GM21717 (cell line): Measurements from ENCODE around the gene RNF123.

Experiments
- ATAC-seq: cut with Tn5 transposase; IDR thresholded peaks from one replicate; pipeline ENCODE4 v1.9.1; 2021; ENCODE audit warnings: mild to moderate bottlenecking, moderate library complexity; ENCODE audit not compliant: unreplicated experiment

The RNF123 gene

DNA sequence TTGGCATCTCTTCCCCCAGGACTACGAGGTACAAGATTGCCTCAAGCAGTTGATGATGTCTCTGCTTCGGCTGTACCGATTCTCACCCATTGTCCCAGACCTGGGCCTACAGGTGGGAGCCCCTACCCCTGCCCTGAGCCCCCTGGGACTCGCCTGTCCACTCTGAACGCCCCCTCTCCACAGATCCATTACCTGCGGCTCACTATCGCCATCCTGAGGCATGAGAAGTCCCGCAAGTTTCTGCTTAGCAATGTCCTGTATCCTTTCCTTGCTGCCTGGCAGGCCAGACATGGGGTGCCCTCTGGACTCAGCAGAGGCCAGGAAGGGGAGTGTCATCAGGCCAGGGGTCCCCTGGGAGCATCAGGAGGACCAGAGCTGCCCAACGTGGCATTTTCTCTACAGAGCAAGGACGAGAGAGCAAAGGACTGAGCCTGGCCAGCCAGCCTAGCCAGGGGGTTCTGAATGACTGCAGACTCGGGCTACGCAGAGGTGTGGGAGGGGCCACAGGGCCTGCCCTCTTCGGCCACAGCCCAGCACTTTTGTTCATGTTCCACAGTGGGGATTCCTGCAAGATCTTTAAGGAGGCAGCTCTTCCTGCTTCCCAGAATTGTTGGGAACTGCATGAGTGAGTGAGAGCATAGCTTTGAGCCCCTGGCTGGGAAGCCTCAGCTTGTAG is 11.2 kb downstream of the RNF123 start:
- no peak for ATAC-seq

DNA sequence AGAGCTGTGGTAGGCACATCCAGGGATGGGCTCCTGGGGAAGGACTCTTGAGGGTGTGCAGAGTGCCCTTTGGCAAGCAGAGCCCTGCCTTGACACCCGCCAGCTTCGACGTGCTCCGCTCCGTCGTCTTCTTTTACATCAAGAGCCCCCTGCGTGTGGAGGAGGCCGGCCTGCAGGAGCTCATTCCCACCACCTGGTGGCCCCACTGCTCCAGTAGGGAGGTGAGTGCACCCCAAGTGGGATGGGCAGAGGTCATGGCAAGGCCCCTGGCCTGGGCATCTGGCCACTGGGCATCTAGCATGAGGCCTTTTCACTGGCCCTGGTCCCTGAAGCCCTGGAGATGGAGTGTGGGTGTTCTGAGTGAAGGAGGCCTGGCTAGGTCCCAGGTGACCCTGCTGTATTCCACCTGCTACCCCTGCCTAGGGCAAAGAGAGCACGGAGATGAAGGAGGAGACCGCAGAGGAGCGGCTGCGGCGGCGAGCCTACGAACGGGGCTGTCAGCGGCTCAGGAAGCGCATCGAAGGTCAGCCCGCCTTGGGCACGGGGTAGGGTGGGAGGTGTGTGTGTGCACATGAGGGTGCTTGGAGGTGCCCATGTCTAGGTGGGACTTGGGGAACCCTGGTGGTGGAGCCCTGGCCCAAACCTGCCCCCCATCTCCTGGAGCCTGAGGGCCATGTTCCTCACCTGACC is 12.2 kb downstream of the RNF123 start:
- ATAC-seq: no peak

DNA sequence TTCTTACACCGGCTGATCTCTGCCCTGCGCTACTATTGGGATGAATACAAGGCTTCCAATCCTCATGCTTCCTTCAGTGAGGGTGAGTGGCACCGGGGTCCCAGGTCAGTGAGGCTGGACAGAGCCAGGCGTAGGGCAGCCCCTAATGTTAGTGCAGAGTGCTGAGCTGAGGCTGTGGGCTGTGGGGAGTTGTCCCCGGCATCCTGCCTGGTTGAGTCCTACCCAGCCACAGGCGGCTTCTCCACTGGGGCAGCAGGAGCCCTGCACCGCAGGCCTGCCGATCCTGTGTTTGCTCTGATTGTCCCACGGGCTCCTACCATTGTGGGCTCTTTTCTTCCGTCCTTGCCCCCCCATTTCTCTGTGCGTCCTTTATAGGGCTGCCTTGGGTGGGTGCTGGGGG is 13.3 kb downstream of the RNF123 start:
- ATAC-seq: no peak

DNA sequence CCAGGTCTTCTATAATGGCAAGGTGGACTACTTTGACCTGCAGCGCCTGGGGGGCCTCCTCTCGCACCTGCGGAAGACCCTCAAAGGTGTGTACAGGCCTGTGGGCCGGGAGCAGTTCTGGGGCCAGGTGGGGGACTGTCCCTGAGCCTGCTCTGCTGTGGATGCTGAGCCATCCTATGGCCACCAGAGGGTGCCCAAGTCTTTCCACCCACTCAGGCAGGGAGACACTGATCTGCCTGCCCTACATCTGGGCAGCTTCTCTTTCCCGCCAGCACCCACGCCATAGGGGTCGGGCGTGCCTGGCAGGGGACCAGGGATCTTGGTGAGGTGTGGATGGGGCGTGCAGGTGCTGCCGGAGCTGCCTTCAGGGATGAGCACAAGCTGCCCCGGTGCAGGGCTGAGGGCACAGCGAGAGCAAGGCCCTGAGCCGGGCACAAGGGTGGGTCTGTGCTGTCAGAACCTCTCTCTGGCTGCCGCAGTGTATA is 14.1 kb downstream of the RNF123 start:
- no peak for ATAC-seq

DNA sequence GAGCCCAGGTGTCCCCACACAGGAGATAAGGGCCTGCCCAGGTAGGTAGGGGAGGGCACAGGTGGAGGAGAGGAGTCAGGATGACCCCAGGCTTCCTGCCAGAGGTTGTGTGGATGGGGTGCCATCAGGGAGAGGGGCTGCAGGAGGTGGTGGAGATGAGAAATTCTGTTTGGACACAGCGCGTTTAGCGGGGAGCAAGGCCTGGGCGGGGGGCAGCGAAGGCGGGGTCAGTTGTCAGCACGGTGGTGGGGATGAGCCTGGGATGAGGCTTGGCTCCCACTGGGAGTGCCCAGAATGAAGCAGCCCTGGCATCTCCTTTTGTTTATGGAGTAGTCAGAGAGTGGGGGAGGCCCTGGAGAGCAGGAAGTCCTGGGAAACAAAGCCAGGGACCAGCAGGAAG is 14.6 kb downstream of the RNF123 start:
- ATAC-seq: no peak

DNA sequence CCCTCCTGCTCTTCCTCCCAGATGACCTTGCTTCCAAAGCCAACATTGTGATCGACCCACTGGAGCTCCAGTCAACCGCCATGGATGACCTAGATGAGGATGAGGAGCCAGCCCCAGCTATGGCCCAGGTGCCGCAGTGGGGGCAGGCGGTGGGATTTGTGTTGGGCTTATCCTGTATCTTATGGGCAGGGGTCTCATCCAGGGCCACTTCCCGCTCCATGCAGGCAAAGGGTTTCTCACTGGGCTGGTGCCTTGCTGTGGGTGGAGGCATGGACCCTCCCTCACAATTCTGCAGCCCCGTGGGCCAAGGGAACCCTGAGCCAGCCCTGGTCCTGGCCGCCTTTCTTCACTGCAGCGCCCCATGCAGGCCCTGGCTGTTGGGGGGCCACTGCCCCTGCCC is 15.3 kb downstream of the RNF123 start:
- ATAC-seq: no peak

DNA sequence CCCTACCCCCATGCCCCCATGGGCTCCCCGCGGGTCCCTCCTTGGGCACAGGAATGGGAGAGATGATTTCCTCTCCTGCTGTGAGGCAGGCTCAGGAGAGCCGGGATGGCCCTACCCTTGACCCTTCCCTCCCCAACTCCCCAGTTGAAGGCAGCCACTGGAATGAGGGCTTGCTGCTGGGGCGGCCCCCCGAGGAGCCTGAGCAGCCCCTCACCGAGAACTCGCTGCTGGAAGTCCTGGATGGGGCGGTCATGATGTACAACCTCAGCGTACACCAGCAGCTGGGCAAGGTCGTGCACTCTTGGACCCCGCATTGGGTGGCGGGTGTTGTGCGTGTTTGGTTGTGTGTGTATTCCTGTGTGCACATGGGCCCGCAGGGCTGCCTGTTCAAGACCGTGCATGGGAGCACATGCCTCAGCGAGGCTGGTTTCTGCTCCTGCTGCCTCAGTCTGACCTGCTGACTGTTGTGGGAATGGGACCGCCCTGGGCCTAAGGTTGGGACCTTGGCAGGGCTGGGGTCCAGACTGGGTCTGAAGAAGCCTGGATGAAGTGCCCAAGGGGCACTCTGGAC is 16.1 kb downstream of the RNF123 start:
- no peak for ATAC-seq

DNA sequence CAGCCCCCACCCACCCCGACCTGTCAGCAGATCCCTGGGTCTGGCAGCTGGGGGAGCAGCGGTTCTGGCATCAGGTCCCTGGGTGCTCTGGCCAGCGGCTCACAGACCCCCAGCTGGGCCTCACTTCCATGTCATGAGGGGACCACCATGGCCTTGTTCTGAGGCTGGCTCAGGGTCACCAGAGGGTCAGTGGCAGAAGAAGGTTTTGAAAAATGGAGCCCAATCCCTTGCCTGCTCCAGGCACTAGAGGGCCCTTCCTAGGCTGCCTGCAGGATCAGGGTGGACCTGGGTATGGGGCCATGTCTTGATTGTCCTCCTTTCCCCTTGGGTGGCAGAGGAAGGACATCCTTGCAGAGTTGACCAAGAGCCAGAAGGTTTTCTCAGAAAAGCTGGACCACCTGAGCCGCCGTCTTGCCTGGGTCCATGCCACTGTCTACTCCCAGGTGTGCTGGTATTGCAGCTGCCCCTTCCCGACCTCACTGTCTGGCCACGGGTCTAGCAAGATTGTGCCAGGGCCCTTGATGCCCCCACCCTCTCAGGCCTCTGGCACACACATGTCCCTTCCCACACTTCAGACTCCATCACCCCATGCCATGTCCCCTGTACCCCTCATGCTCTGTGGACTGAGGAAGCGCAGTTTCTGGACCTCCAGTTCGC is 17.2 kb downstream of the RNF123 start:
- no peak for ATAC-seq

DNA sequence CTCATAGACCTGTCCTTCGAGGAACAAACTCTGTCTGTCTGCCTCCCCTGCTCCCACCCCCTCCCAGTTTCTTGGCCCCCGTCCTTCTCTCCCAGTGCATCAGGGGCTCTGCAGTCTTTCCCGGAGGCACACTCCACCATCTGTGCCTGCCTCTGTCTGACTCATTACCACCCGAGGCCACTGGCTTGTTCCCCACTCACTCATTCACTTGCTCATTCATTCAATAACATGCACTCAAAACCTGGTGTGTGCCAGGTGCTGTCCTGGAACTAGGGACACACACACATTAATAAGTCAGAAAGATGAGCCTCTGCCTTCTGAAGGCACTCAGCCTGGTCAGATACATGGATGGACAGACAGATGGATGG is 17.7 kb downstream of the RNF123 start:
- no peak for ATAC-seq

DNA sequence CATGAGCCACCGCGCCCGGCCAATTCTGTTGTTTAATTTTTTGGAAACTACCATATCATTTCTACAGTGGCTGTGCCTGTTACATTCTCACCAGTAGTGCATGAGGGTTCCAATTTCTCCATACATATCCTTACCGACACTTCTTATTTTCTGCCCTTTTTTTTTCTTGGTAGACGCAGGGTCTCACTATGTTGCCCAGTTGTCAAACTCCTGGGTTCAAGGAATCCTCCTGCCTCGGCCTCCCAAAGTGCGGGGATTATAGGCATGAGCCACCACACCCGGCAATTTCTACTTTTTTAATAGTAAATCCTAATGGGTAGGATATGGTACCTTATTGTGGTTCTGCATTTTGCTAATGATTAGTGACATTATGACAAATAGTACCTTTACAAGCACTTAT is 20.5 kb downstream of the RNF123 start:
- no peak for ATAC-seq

DNA sequence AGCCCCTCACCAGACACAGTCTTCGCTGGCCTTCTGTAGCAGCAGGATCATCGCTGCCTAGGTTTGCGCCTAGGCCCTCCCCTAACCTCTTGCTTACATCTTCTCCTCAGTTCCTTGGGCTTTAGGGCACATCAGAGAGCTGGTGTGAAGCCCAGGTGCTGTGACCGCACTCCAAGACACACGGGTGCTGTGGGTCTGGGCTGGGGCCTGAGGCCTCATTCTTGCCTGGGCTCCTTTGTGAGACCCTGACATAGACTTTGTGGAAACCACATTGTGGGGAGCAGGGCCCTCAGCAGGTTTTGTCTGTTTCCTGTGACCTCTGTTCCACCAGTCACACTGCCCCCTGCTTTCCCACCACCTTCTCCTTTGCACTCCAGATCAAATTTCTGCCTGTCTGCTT is 22.1 kb downstream of the RNF123 start:
- ATAC-seq: no peak

DNA sequence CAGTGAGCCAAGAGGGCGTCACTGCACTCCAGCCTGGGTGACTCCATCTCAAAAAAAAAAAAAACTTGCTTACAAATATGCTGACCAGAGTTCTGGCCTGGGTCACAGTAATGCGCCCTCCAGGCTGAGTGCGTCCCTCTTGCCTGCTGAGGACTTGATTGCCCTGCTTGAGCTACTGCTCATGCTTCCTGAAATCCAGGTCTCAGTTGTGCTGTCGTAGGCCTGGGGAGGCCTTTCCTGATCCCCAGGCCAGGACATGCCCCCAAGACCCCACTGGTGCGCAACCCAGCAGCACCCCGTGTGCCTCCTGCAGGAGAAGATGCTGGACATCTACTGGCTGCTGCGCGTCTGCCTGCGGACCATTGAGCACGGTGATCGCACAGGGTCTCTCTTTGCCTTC is 22.8 kb downstream of the RNF123 start:
- no peak for ATAC-seq

DNA sequence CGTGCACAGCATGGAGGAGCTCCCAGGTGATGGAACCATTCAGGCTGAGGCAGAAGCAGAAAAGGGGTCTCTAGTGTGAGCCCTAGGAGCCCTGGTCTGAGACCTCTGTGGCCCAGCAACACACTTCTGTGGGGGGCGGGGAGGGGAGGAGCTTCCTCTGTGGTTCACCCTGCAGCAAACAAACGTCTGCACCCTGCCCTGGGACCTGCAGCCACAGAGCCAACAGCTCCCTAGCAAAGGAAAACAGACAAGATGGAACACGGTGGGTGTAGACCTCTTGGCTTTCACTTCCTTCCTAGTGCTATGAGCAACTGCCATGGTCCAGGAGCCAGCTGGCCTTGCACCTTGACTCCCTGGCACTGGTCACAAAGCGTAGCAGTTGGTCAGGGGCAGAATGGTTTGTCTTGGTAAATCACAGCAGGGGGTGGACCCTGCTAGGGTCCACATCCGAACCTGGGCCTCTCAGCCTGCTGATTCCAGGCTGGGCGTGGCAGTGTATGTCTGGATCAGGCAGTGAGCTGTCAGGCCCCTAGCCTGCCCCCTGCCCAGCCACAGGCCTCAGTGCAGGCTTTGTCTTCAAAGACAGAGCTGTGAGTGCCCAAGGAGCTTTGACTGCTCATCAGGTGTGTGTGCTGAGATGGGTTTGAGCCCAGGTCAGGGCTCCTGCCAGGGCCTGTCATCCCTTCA is 23.4 kb downstream of the RNF123 start:
- ATAC-seq: no peak

DNA sequence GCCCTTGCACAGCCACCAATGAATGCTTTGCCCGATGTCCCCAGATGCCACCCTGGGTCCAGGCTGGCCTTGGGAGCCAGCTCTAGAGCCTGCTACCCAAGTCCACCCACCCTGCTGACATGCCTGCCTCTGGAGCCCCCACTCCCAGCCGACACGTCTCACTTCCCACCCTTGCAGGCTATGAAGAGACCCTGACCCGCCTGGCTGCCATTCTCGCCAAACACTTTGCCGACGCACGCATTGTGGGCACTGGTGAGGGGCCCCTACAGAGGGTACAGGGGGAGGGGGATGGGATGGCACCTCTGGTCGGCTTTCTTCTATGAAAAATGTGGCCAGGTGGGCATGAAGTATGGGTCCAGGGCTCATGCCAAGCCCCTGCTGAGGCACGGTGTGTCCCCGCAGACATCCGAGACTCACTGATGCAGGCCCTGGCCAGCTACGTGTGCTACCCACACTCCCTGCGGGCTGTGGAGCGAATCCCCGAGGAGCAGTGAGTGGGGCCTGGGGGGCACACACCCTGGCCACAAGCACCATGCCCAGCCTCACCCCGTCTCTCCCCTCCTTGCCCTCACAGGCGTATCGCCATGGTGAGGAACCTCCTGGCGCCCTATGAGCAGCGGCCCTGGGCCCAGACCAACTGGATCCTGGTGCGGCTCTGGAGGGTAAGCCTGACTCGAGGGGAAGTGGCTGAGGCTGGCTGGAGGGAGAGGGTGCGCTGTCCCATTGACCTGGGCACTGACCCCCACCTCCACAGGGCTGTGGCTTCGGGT is 24.2 kb downstream of the RNF123 start:
- ATAC-seq: no peak

DNA sequence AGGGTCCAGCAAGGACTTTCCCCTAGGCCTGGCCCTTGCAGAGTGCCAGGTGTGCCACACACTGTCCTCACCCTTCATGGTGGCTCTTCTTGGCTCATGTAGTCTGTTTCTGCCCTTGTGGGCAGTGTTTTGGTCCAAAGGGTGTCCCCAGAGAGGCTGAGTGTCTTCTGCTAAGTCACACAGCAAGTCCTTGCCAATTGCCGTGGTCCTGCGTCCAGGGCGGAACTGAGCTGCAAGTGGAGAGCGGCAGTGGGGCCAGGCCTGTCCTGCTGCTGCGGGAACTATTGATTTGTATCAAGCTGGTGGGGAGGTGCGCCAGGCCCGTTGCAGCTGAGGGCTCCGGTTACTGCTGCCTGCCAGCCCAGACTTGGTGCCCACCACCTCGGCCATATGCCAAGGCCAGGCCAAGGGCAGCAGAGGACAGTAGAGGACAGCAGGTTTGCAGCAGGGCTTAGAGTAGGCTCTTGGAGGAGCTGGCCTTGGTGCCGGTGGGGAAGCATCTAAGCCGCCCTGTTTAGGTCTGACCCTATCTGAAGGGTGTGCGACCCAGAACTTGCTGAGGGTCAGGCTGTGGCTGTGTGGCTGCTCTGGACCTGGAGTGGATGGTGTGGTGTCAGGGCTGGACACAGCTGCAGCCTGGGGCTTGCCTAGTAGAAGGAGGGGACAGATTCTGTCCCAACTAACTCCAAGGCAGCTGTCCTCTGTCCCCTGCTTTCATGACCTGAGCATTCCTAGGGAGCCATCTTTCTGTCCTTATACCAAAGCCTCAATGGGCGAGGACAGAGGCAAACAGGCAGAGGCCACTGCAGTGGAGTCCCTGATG is 25.6 kb downstream of the RNF123 start:
- no peak for ATAC-seq

DNA sequence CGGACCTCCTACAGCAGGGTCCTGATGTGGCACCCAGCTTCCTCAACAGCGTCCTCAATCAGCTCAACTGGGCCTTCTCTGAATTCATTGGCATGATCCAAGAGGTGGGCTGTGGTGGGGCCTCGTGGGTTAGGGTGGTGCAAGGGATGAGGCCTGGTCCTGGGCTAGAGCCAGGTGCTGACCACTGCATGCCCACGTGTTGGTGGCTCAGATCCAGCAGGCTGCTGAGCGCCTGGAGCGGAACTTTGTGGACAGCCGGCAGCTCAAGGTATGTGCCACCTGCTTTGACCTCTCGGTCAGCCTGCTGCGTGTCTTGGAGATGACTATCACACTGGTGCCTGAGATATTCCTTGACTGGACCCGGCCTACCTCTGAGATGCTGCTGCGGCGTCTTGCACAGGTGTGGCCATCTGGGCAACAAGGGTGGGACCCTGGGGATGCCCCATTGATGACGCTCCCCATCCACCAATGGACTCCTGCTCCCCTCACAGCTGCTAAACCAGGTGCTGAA is 26.3 kb downstream of the RNF123 start:
- no peak for ATAC-seq

DNA sequence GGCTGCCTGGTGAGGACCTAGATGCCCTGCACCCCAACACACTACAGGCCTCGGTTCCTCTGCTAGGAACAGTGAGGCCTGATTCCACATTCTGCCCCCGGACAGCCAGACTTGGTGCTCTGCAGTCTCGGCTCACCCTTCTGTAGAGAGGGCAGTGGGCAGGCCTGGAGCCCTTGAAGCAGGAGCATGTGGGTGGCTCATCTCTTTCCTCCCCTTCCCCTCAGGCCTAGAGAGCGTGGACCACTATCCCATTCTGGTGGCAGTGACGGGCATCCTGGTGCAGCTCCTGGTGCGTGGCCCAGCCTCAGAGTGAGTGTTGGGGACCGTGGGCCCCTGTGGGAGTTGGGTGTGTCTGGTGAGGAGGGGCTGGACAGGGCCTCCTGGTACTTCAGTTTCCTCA is 26.8 kb downstream of the RNF123 start:
- no peak for ATAC-seq

DNA sequence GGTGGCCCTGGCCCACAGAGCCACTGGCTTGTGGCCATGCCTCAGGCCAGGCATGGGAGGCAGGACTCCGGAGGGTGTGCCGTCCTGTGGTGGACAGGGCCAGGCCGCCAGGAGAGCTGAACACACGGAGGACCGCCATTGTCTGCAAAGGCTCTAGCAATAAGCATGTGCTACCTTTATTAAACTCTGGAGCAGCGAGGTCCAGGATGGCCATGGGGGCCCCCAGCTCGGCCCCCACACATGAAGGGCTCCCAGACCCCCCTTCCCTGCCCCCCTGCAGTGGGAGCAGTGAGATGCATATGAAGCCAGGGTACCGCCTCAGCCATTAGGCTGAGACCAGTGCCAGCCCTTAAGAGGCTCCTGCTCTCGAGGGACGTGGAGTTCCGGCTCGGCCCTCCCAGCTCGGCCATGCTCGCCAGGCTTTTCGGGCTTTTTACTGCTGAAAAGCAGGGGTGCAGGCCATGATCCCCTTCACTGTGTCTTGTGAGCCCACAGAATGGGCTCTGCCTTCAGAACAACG is 27.4 kb downstream of the RNF123 start:
- ATAC-seq: no peak

DNA sequence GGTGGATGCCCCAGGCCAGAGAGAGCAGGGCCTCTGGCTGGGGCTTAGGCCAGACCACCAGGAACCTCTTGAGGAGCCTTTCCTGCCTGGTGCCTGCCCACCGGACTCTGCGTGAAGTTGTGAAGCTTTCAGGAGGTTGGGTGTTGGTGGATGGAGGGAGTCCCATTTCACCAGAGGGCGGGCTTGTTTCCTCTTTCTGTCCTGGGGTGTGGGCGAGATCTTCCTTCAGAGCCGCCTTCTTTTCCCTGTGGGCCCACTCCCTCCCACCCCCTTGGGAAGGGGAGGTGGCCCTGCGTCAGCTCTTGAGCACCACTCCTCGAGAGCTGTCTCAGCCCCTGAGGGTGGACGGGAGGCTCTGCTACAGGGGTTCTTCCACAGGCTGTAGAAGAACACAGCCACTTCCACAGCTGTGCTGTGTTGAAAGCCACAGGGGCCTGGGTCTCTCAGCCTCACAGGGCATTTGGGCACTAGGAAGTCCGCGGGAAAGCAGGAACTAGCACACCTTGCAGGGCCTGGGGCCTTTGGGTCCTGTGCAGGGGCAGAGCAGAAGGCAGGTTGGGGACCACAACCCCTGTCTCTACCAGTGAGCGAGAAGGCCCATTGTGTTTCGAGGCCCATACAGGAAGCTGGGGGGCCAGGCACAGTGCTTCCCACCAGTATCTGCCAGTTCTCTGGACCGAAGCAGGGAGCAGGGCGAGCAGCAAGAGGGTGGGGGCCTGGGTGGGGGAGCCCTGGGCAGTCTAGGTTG is 28.0 kb downstream of the RNF123 start:
- ATAC-seq: no peak
